ENCODE measurements around the gene TBKBP1. TPM values are rescaled to one million over a fixed set of nuclear protein-coding genes. Genes with fewer than 3 reads are reported as not detected.

TBKBP1 gene
- total RNA-seq, 1 experiment from 2014 or later = 33.2 TPM

GRCh38 chr17:47703191-47703591 is 9.2 kb downstream of the TBKBP1 start:
- no peak overlapping the region for H2BK120ac ChIP-seq (ENCODE audit: low read depth, low read length, poor library complexity, severe bottlenecking)
- no peak for TF ChIP-seq CTCF (conservative IDR thresholded peaks at IDR 0.05)
- no peak overlapping the region for H3K27ac Mint-ChIP-seq

More at GRCh38 chr17:47703191-47703591, 9.2 kb downstream of the TBKBP1 start:
- no peaks in the 10 kb centered on the region for H3K9me3 ChIP-seq (ENCODE audit: control insufficient read depth, low read depth, low read length)
- no peak overlapping the region for H4K91ac ChIP-seq (ENCODE audit: insufficient read length, low read depth, low read length)
- H3K23me2 ChIP-seq (ENCODE audit: insufficient read length, low read depth, low read length, poor library complexity, severe bottlenecking) = no peaks in the 10 kb centered on the region
- no peak overlapping the region for H3K4ac ChIP-seq (ENCODE audit: low read depth, low read length)
- no peaks in the 10 kb centered on the region for H3K79me1 ChIP-seq (ENCODE audit: insufficient read depth, low read depth, low read length, poor library complexity, severe bottlenecking)
- Mint-ChIP-seq H3K9me3 (no peaks in the 10 kb centered on the region), H3K4me3 (no peak overlapping the region), H3K36me3 (ENCODE audit: insufficient read depth in 1 of 3, low read depth in 3 of 3) (peaks cover 2 to 20% (median 5%) of the 10 kb centered on the region in 3 experiments; a peak in 5 of 7 replicates), H3K27me3 (ENCODE audit: low read depth) (peaks cover 2% of the 10 kb centered on the region; the same call in 1 of the 2 replicates), H3K4me1 (peaks cover 3 to 28% of the 10 kb centered on the region in 2 experiments; a peak in 3 of 4 replicates)
- no peaks in the 10 kb centered on the region for H3K27me3 ChIP-seq (ENCODE audit: insufficient read depth, low read length)
- H3K56ac ChIP-seq (ENCODE audit: insufficient read length, low read depth, low read length) = no peak overlapping the region
- no peaks in the 10 kb centered on the region for H3K4me1 ChIP-seq (ENCODE audit: insufficient read depth, low read length)
- H2BK12ac ChIP-seq (ENCODE audit: insufficient read length, low read depth, low read length) = no peak overlapping the region
- no peaks in the 10 kb centered on the region for H4K20me1 ChIP-seq (ENCODE audit: control insufficient read depth, insufficient read depth, insufficient read length)
- H3K79me2 ChIP-seq (ENCODE audit: insufficient read depth, low read length) = no peaks in the 10 kb centered on the region
- no peak overlapping the region for H3K9ac ChIP-seq (ENCODE audit: extremely low read depth, insufficient read length, low read length)
- no peak overlapping the region for H4K5ac ChIP-seq (ENCODE audit: insufficient read length, low read depth, low read length)
- no peak overlapping the region for H3K14ac ChIP-seq (ENCODE audit: insufficient read depth, low read length)
- WGBS (ENCODE audit: extremely low coverage, insufficient read length, low lambda C conversion rate) = no CpG with 5 or more reads among the region's 15 CpGs
- H3T11ph ChIP-seq (ENCODE audit: low read length) = no peak overlapping the region
- no peak overlapping the region for H2BK20ac ChIP-seq (ENCODE audit: low read depth, low read length, poor library complexity, severe bottlenecking)
- H4K8ac ChIP-seq (replicated peaks; ENCODE audit: insufficient read length, low read depth, low read length) = no peak overlapping the region
- peak; percentile 31 for DNase-seq
- H3K27ac ChIP-seq (ENCODE audit: insufficient read length, low read depth, low read length) = no peak overlapping the region
- no peak overlapping the region for H3K23ac ChIP-seq (ENCODE audit: insufficient read length, low read depth, low read length)
- no peak overlapping the region for H3K4me2 ChIP-seq (ENCODE audit: insufficient read depth, insufficient read length, low read length)
- H2BK5ac ChIP-seq (ENCODE audit: insufficient read length, low read length) = no peak overlapping the region
- no peak overlapping the region for H3K18ac ChIP-seq (ENCODE audit: insufficient read length, low read depth, low read length)
- H2BK15ac ChIP-seq (ENCODE audit: low read depth, low read length) = no peak overlapping the region
- H2AK5ac ChIP-seq (ENCODE audit: insufficient read length, low read length) = no peak overlapping the region
- no peak overlapping the region for H2AFZ ChIP-seq (ENCODE audit: low read length)

Data from H9 (cell line).